Muscle layer of duodenum (tissue), 2 donors: ENCODE measurements around the gene TES.
A peak's percentile ranks its signal among the peaks of the same experiment; 100 is the strongest.

ENCODE experiments used
- H3K27ac ChIP-seq: one replicate; pipeline ENCODE4 v1.7.0; 2013; ENCODE audit warnings: mild to moderate bottlenecking, low read length
- H3K27me3 ChIP-seq: one replicate; pipeline ENCODE4 v1.7.0; 2013; ENCODE audit warnings: low read depth, mild to moderate bottlenecking, control low read depth, low read length
- H3K36me3 ChIP-seq, 2 donors: one replicate each; pipeline ENCODE4 v1.7.0; 2013; ENCODE audit warnings: low read length in 2 of 2, control low read depth in 1 of 2, mild to moderate bottlenecking in 1 of 2; ENCODE audit not compliant: insufficient read depth in 2 of 2, control insufficient read depth in 1 of 2
- H3K4me1 ChIP-seq, 2 donors: one replicate each; pipeline ENCODE4 v1.7.0; 2013; ENCODE audit warnings: low read length in 2 of 2, mild to moderate bottlenecking in 2 of 2, control low read depth in 1 of 2, moderate library complexity in 1 of 2; ENCODE audit not compliant: insufficient read depth in 2 of 2, control insufficient read depth in 1 of 2
- H3K4me3 ChIP-seq, 2 donors: one replicate each; pipeline ENCODE4 v1.7.0; 2013; ENCODE audit warnings: low read length in 2 of 2, low read depth in 1 of 2, mild to moderate bottlenecking in 1 of 2
- H3K9me3 ChIP-seq, 2 donors: one replicate each; pipeline ENCODE4 v1.7.0; 2013; ENCODE audit warnings: low read length in 2 of 2, control low read depth in 1 of 2, mild to moderate bottlenecking in 1 of 2; ENCODE audit not compliant: control insufficient read depth in 1 of 2
- donor health status: healthy.

The TES gene

DNA sequence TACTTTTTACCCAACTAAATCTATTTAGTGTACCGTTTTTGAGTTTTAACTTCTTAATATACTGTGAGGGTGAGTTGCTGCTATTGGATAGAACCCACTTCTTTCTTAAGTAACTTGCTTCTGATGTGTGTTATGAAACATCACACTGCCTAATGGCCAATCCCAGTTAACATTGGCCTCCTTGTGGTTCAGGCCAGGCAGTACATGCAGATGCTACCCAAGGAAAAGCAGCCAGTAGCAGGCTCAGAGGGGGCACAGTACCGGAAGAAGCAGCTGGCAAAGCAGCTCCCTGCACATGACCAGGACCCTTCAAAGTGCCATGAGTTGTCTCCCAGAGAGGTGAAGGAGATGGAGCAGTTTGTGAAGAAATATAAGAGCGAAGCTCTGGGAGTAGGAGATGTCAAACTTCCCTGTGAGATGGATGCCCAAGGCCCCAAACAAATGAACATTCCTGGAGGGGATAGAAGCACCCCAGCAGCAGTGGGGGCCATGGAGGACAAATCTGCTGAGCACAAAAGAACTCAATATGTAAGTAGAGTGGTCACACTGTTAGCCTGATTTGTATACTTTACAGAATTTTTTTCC is 39.7 kb downstream of the TES start:
- H3K36me3 ChIP-seq = peaks cover 7 to 24% of the 10 kb centered on the region in 2 donors
- no peaks in the 10 kb centered on the region for H3K4me1 ChIP-seq
- H3K9me3 ChIP-seq = no peaks in the 10 kb centered on the region
- H3K4me3 ChIP-seq = no peak overlapping the region
- no peaks in the 10 kb centered on the region for H3K27me3 ChIP-seq
- H3K27ac ChIP-seq = no peak overlapping the region

DNA sequence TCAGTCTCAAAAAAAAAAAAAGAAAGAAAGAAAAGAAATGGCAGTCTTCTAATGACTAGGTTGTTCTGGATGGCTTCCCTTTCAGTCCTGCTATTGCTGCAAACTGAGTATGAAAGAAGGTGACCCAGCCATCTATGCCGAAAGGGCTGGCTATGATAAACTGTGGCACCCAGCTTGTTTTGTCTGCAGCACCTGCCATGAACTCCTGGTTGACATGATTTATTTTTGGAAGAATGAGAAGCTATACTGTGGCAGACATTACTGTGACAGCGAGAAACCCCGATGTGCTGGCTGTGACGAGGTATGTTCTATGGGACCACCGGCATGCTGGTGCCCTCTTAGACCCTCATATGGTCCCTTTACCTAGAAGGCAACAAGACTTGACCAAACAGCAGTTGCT is 41.3 kb downstream of the TES start:
- Histone ChIP-seq H3K4me3 (no peak overlapping the region), H3K27ac (no peak overlapping the region), H3K36me3 (peaks cover 7 to 24% of the 10 kb centered on the region in 2 donors), H3K9me3 (no peaks in the 10 kb centered on the region), H3K27me3 (no peaks in the 10 kb centered on the region), H3K4me1 (no peaks in the 10 kb centered on the region)

DNA sequence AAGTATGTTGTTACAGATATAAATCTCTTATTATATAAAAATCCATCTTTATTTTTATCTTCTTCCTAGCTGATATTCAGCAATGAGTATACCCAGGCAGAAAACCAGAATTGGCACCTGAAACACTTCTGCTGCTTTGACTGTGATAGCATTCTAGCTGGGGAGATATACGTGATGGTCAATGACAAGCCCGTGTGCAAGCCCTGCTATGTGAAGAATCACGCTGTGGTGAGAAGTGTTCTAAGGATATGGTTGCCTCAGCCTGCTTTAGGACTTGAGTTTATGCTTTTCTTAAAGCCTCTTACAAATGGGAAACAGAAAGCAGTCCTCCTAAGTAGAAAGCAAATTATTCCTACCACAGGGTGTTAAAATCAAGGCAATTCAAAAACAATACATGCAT is 41.9 kb downstream of the TES start:
- H3K27ac ChIP-seq = no peak overlapping the region
- no peaks in the 10 kb centered on the region for H3K9me3 ChIP-seq
- no peaks in the 10 kb centered on the region for H3K4me1 ChIP-seq
- peaks cover 10 to 24% of the 10 kb centered on the region in 2 donors for H3K36me3 ChIP-seq
- H3K27me3 ChIP-seq = no peaks in the 10 kb centered on the region
- H3K4me3 ChIP-seq = no peak overlapping the region

DNA sequence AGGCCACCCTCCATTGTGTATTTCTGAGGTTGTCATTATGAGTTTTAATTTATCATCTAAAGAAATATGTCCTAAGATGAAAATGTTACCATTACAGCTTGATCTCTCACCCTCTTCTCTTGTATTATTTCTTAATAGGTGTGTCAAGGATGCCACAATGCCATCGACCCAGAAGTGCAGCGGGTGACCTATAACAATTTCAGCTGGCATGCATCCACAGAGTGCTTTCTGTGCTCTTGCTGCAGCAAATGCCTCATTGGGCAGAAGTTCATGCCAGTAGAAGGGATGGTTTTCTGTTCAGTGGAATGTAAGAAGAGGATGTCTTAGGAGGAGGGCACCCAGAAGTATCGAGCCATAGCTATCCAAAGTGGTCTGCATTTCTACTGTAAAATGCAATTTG is 46.8 kb downstream of the TES start:
- Histone ChIP-seq H3K4me3 (no peak overlapping the region), H3K4me1 (peaks cover 0 to 5% of the 10 kb centered on the region in 2 donors), H3K27me3 (no peaks in the 10 kb centered on the region), H3K9me3 (no peaks in the 10 kb centered on the region), H3K36me3 (peaks cover 4 to 15% of the 10 kb centered on the region in 2 donors), H3K27ac (no peak overlapping the region)

DNA sequence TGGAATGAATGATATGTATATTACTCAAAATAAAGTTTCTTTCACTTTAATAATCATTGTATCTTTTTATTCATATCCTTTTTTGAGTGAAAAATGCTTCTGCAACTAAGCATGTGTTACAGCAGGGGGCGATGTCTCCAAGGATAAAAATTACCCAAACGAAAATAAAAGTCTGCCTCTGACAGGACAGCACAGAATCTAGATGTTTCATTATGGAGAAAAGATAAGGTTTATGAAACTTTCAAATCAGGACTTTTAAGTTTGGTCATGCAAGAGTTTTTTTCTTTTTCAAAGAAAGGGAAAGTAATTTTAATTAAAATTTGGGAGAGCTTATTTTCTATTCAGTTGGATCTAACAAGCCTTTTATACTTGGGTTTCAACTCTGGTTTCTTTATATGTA is 48.4 kb downstream of the TES start:
- no peaks in the 10 kb centered on the region for H3K9me3 ChIP-seq
- H3K27me3 ChIP-seq = no peaks in the 10 kb centered on the region
- peaks cover 0 to 5% of the 10 kb centered on the region in 2 donors for H3K4me1 ChIP-seq
- no peak overlapping the region for H3K27ac ChIP-seq
- no peak overlapping the region for H3K4me3 ChIP-seq
- H3K36me3 ChIP-seq = peaks cover 4 to 6% of the 10 kb centered on the region in 2 donors

DNA sequence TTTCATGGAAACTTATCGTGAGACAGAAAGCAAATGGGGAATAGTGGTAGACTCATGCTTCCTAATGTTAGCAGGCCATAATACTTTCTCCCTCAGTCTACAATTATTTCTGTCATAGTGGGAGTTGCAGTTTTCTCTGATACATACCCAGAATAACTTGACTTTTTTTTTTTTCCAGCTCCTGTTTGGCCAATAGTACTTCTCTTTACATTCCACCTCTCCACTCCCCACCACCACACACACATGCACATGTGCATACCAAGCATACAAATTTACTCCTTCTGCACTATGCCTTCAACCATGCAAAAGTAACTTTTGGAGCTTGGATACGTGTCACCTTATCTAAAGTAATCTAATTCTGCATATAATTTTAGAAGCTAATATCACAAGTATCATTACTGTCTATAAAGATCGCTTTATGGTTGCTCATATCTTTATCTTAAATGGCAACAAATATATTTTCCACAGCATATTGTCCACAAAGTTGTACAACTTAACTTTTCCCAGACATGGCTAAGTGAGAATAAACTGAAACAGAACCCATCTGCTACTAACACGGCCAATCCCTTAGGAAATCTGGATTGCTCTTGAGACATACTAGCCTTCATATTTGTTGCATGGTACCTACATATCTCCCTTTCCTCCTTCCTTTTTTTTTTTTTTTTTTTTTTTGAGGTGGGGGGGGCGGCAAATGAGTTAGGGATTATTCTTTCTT is 49.0 kb downstream of the TES start:
- no peak overlapping the region for H3K27ac ChIP-seq

DNA sequence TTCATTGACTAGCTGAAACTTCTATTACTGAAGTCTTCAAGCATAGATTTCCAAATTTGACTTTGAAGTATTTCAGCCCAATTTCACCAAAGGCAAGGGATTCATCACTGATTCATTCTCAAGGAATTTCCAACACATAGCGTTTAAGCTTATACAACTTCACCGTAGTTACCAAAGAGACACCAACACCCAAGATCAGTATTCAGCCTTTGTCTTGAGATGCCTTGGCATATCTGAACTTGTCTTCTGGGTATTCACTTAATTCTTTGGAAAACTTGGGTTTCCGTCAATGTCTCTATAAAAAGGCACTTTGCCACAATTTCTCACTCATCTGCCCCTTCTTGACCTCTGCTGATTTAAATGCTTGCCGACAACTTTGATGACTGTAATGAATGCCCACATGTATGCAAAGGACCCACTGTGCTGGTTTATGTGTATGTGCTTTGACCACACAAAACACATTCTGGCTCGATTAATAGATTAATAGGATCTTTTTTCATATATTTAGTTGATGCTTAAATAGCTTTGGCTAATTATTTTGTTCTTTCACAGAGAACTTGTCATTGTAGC is 49.6 kb downstream of the TES start:
- no peaks in the 10 kb centered on the region for H3K27me3 ChIP-seq
- H3K27ac ChIP-seq = no peak overlapping the region
- H3K36me3 ChIP-seq = peaks cover 4 to 5% of the 10 kb centered on the region in 2 donors
- H3K4me1 ChIP-seq = peaks cover 0 to 5% of the 10 kb centered on the region in 2 donors
- H3K9me3 ChIP-seq = no peaks in the 10 kb centered on the region
- H3K4me3 ChIP-seq = no peak overlapping the region

More for the DNA sequence above, 49.0 kb downstream of the TES start:
- Histone ChIP-seq H3K27me3 (no peaks in the 10 kb centered on the region), H3K4me3 (no peak overlapping the region), H3K4me1 (peaks cover 0 to 5% of the 10 kb centered on the region in 2 donors), H3K36me3 (peaks cover 4 to 5% of the 10 kb centered on the region in 2 donors), H3K9me3 (no peaks in the 10 kb centered on the region)

DNA sequence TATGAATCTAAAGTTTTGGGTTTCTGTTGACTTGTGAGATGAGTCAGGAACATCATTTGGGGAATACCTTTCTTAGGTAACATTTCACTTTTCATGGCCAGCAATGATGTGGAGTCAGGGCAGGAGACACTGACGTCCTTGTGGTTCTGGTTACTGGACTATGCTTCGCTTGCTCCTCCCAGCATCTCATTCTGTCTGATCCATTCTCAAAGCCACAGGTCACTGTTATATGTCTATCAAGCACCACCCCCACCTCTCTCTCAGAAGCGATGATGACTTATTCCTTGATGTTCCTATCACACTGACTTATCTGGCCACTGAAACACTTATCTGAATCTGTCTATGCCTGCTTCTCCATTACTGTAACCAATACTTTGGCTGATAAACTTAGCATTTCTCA is 51.6 kb downstream of the TES start:
- no peaks in the 10 kb centered on the region for H3K27me3 ChIP-seq

DNA sequence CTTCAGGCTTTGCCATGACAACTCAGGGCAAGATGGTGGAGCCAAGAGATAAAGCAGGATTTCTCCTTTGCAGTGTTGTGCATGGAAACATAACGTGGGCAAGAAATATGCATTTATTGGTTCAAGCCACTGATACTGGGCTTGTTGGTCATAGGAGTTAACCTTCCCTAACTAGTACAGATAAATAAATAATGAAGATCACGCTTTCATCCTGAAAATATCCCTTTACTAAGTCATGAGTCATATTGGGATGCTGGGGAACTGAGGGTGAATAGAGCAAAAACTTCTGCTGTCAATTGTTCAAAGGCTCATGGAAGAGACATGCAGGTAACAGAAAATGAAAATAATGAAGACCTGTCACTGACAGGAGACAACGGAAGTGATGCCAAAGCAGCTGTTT is 55.5 kb downstream of the TES start:
- no peak overlapping the region for H3K4me3 ChIP-seq
- peaks cover 0 to 13% of the 10 kb centered on the region in 2 donors for H3K4me1 ChIP-seq
- H3K36me3 ChIP-seq = no peaks in the 10 kb centered on the region
- H3K27ac ChIP-seq = no peak overlapping the region
- no peaks in the 10 kb centered on the region for H3K27me3 ChIP-seq
- no peaks in the 10 kb centered on the region for H3K9me3 ChIP-seq

More for the DNA sequence above, 51.6 kb downstream of the TES start:
- peaks cover 0 to 5% of the 10 kb centered on the region in 2 donors for H3K4me1 ChIP-seq
- no peak overlapping the region for H3K4me3 ChIP-seq
- no peak overlapping the region for H3K27ac ChIP-seq
- H3K9me3 ChIP-seq = no peaks in the 10 kb centered on the region
- peaks cover 4 to 5% of the 10 kb centered on the region in 2 donors for H3K36me3 ChIP-seq

DNA sequence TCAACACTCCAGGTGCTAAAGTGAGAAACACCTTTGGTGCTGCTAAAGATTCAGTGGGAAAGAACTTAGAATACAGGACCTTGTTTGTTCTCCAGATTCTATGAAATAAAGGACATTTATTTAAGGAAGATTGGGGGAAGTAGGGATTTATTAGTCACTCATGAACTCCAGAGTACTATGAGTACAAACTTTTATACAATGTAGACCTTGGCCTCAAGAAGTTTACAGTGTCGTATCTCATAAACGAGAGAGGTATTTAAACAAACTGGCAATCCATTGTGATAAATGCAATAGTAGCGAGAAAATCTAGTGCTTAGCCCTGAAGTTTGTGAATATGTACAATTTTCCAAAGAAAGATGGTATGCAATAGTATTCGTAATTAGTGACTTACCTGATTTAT is 59.1 kb downstream of the TES start:
- H3K27me3 ChIP-seq = no peaks in the 10 kb centered on the region
- H3K9me3 ChIP-seq = no peaks in the 10 kb centered on the region
- peaks cover 3 to 25% of the 10 kb centered on the region in 2 donors for H3K4me1 ChIP-seq
- no peaks in the 10 kb centered on the region for H3K36me3 ChIP-seq
- H3K27ac ChIP-seq = peak overlapping the region; percentile 82
- no peak overlapping the region for H3K4me3 ChIP-seq

DNA sequence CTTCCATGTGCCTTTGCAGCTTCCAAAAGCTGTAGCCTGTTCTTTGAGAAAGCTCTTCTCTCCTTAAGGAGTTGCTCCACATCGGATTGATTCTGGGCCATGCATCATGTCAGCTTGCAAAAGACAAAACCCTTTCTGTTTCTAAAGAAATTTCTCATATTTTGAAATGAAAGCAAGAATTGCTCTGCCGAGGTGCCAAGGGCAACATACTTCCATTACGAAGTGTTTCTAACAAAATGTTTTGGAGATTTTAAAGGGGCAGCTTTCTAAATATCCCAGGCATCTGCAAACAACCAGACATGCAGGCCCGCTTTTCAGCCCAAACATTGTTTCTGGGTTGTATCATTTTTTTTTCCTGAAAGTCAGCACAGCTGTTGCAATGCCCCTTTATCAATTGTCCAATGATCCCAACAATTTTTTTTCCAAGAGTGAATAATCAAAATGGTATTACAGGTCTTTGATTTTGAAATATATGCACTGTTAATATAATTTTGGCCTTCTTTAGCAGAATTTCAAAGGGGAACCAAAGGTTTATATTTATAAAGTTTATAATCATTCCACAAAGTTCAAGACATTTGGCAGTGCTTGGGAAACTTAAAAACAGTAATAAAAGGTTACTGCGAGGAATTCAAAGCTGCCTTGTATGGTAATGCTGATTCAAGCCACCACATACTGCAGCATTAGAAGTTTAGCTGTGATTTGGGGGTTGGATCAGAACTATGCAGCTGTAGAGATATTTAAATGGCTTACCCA is 61.0 kb downstream of the TES start:
- H3K9me3 ChIP-seq = no peaks in the 10 kb centered on the region
- peak overlapping the region; percentile 82 for H3K27ac ChIP-seq
- peaks cover 3 to 25% of the 10 kb centered on the region in 2 donors for H3K4me1 ChIP-seq

More for the DNA sequence above, 61.0 kb downstream of the TES start:
- no peaks in the 10 kb centered on the region for H3K27me3 ChIP-seq
- H3K36me3 ChIP-seq = no peaks in the 10 kb centered on the region
- H3K4me3 ChIP-seq = peak overlapping the region; percentile 4 to 27
